ENCODE results near the gene TSC22D3.
"Not testable (repeated sequence)": the region's sequence is repeated elsewhere in the genome, so short reads cannot be mapped to it uniquely, and the experiment has no call there.

TSC22D3 gene

DNA sequence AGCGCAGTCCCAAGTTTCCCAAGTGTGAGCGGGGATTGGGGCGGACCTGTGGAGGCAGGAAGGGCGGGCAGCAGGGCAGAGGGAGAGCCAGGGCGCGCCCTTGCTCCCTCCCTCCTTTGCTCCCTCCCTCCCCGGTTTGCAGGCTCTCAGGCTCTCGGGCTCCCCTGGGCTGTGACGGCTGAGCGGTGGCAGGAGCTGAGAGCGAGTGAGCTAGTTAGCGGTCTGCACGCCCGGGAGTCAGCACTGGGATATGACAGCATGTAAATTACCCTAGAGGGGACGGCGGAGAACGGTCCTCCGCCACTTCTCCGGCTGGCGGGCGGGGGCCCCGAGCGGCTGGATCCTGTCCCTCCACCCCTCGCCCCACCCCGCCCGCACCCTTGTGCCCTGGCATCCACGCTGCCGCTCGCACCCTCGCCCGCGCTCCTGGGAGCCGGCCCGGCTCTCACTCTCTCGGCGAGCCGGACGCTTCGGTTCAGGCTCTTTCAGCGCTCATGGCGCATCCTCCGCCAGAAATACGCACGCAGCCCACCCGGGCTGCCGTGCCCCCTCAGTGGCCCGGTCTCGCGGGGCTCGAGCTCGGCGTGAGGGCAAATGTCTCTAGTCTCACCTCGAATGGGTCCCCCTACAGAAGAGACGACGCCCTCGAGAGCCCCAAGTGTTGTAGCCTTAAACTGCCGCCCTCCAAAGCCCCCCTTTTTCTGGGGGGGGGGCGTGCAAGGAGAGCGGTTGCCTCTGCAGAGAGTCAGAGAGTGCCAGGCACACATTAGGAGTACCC lies at the start of gene TSC22D3:
Gene TSC22D3, minus strand, starts transcription at position 54 of the 778 bp plus-strand sequence. CDS start 368 bp downstream, outside the sequence.
- H3K27ac ChIP-seq: no peak within 1 kb of the TSS
- DNase-seq (ENCODE audit: low read depth, low spot score): no peak

DNA sequence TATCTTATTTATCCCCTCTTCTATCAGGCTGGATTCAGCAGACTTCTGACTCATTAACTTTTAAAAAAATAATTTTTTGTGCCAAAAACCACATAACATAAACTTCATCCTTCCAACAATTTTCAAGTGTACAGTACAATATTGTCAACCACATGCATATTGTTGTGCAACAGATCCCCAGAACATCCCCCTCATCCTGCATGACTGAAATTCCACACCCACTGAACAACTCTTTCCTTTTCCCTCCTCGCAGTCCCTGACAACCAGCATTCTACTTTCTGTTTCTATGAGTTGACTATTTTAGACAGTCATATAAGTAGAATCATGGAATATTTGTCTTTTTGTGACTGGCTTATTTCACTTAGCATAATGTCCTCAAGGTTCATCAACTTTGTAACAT lies 47.9 kb upstream of the TSC22D3 start:
- H3K27ac ChIP-seq: no peak overlapping the region
- DNase-seq (ENCODE audit: low read depth, low spot score): no peak

DNA sequence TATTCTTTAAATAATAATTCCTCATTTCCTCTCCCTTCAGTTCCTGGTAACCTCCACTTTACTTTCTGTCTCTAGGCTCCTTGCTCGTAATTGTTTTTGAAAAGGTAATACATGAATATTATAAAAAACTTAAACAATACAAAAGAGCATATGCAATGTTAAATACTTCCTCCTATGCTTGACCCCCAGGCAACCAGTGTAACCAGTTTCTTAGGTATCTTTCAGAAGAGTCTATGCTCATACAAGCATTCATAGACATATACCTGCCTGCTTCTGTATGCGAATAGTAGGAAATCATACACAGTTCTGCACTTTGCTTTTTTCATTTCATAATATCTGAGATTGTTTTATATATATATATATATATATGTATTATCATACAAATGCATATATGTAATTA lies 47.5 kb upstream of the TSC22D3 start:
- H3K27ac ChIP-seq: no peak overlapping the region
- DNase-seq (ENCODE audit: low read depth, low spot score): no peak

DNA sequence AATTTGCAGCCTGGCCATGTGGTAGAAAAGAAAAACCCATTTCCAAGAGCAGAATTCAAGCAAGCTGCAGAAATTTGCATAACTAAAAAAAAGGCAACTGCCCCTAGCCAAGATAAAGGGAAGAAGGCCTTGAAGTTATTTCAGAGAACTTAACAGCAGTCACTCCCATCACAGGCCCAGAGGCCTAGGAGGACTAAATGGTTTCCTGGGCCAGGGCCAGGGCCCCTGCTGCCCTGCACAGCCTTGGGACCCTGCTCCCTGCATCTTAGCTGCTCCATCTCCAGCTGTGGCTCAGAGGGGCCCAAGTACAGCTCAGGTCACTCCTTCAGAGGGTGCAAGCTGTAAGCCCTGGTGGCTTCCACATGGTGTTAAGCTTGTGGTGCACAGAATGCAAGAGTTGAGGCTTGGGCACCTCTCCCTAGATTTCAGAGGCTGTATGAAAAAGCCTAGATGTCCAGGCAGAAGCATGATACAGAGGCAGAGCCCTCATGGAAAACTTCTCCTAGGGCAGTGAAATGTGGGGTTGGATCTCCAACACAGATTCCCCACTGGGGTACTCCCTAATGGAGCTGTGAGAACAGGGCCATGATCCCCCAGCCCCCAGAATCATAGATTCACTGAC lies 43.4 kb upstream of the TSC22D3 start:
- no peak for DNase-seq (ENCODE audit: low read depth, low spot score)

DNA sequence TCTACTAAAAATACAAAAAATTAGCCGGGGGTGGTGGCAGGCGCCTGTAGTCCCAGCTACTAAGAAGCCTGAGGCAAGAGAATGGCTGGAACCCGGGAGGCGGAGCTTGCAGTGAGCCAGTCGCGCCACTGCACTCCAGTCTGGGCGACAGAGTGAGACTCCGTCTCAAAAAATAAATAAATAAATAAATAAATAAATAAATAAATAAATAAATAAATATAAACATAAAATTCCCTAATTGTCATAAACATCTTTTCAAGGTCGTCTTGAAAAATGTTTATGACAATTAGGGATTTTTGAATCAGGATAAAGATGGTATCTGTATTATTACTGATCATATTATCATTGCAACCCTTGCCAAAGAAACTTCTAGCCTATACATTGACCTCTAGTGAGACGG lies 34.5 kb upstream of the TSC22D3 start:
- not testable (repeated sequence) for H3K27ac ChIP-seq; DNase-seq (ENCODE audit: low read depth, low spot score)

More for the DNA sequence above, 43.4 kb upstream of the TSC22D3 start:
- H3K27ac ChIP-seq: no peak overlapping the region

DNA sequence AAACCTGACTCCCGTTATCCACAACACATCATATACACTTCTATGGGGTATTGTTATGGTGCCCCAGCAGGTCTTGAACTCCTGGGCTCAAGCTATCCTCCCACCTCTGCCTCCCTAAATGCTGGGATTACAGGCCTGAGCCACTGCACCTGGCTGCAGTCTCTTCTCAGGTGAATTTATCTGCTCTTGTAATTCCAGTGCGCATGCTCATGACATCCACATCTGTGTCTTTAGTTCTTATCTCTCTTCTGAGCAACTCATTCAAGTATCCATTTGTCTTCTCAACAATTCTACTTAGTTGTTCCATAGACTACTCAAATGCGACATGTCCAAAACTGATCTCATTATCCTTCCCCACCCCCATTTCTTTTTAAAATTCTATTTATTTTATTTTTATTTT lies 29.6 kb upstream of the TSC22D3 start:
- H3K27ac ChIP-seq: no peak overlapping the region
- DNase-seq (ENCODE audit: low read depth, low spot score): no peak

DNA sequence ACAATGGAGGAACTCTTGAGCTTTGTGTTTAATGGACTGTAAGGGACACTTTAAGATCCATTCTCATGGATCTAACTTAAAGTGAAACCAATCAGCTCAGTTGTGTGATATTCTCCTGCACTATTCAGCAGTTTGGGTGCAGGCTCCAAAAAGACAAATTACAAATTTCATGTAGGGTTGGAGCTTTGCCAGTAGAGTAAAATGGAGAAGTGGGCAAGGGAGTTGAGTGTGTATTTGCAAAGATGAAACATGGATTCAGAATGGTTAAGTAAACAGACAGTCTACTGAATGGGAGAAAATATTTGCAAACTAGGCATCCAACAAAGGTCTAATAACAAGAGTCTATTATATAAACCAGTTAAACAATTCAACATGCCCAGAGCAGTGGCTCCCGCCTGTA lies 28.8 kb upstream of the TSC22D3 start:
- no peak overlapping the region for H3K27ac ChIP-seq
- DNase-seq (ENCODE audit: low read depth, low spot score): no peak

DNA sequence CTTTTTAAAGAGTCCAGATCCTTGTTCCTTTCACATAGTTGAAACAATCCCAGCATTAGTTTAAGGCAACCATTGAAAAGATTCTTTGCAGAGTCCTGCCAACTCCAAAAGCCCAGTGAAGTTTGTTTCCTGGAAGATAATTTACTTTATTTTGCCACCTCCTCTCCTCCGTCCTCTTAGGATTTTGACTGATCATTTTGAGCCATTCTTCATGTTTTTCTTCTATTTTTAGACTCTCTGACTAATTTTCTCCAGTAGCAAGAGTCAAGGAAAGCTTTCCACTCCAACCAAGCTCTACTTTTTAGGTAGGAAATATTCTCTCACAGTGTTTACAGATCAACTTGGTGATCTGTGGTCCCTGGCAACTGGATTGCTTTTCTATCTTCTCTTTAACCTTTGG lies 12.2 kb upstream of the TSC22D3 start:
- DNase-seq (ENCODE audit: low read depth, low spot score): no peak
- no peak overlapping the region for H3K27ac ChIP-seq

DNA sequence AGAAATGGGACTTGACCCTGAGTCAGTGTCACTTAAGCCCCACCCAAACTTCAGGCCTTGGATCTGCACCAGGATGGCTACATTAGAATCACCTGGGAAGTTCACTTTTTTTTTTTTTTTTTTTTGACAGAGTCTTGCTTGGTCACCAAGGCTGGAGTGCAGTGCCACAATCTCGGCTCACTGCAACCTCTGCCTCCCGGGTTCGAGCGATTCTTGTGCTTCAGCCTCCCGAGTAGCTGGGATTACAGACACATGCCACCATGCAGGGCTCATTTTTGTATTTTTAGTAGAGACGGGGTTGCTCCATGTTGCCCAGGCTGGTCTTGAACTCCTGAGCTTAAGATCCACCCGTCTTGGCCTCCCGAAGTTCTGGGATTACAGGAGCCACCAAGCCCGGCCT lies 4.9 kb upstream of the TSC22D3 start:
- no peak overlapping the region for H3K27ac ChIP-seq
- no peak for DNase-seq (ENCODE audit: low read depth, low spot score)

DNA sequence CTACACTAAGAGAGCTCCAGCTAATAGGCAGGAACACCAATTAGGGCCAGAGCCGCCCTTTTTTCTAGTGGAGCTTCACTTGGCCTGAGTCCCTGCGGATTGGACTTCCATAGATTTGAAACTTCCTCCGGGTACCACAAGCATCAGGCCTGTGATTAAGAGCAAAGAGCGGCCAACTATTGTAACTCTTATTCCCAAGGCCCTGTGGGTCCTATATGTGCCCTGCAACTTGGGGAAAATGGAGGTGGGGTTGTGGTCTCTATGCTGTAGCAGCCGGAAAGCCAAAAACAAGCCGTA lies 1.9 kb upstream of the TSC22D3 start, which contains the start of gene NCBP2L:
Gene NCBP2L, plus strand, starts transcription at position 198 of the 297 bp plus-strand sequence. CDS start 16,488 bp downstream, outside the sequence.
- no peak for DNase-seq (ENCODE audit: low read depth, low spot score)
- no peak within 1 kb of the TSS for H3K27ac ChIP-seq

DNA sequence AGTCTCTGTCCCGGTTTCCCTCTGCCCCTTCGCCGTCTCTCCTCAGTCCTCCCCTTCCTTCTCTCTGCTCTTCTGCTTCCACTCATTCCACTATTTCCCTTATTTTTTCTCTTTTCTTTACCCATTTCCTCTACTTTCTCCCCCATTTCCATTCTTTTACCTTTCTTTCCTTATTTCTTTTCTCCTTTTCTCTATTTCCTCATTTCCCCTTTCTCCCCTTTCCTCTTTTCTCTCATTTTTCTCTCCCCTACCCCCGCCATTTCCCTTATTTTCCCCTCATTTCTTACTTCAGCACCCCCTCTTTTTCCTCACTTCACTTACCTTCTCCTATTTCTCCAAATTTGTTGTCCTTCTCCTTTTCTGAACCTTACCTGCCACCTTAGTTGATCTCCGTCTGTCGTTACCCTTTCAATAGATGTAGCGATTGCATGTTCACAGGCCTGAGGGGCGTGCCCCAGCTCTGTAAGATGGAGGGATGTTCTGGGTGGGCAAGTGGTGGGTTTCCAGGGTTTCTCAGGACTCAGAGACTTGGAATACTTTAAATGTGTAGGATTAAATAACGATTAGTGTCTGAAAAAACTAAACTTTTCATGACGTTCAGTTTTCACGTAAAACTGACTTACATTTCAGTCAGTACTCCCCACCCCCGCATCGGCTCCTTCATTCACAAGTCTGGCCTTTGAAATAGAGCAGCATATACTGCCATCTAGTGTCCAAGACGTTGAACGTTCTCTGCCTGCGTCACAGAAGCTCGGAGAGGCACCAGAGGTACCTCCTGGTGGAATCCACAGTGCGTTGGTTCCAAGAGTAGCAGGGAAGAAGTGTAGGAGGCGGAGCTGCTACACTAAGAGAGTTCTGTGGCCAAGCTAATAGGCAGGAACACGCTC lies 1.3 kb upstream of the TSC22D3 start:
- peak; percentile 26 for DNase-seq (ENCODE audit: low read depth, low spot score)
- no peak overlapping the region for H3K27ac ChIP-seq

DNA sequence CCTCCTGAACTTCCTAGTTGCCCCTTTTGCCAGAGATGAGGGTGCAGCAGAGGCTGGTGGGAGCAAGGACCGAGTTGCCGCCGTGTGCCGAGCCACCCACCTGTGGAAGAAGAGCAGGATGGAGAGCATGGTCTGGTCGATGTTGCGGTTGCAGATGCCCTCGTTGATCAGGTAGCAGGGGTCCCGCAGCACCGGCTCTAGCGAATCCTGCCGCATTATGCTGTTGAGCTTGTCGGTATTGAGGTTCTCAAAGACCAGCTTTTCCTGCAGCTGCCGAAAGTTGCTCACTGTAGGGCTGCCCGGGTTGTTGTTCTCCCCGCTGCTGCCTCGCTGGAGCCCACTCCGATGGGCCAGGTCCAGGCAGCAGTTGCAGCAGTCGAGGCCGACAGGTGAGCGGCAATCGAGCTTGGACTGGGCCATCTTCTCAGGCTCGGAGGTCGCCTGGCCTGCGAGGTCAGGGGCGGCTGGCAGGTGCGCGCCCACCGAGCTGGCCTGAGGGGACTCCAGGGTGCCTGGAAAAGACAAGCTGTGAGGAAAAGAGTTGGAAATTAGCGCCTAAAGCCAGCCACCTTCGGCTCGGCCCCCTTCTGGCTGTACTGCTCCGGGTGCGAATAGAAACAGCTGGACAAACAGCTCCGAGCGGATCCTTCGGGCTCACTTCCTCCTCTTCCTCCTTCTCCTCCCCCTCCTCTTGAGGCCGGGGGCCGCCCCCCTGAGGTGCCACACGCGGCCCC lies 420 bp downstream of the TSC22D3 start:
- H3K27ac ChIP-seq: no peak overlapping the region
- no peak for DNase-seq (ENCODE audit: low read depth, low spot score)

DNA sequence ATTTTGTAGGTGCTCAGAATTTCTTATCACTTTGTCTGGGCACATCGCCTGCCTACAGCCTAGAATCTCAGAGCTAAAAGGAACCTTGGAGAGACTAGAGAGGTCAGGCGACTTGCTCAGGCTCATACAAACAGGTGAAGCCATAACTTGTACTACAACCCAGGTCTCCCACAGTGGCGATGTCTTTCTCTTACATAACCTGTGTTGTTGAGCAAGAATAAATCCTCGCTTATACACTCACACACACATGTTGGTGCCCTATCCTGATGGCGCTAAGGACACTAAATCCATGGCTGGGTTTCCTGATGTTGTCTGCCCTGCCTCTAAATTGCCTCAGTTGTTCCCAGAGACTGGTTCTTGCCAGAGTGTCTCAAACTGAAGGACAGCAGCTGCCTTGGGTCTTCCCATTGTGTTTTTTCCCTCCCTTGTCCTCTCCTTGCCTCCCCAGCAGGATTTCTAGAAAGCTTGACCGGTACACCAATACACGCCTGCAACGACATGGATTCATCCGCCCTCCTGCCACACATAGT lies 1.6 kb downstream of the TSC22D3 start:
- DNase-seq (ENCODE audit: low read depth, low spot score): no peak
- H3K27ac ChIP-seq: no peak overlapping the region

DNA sequence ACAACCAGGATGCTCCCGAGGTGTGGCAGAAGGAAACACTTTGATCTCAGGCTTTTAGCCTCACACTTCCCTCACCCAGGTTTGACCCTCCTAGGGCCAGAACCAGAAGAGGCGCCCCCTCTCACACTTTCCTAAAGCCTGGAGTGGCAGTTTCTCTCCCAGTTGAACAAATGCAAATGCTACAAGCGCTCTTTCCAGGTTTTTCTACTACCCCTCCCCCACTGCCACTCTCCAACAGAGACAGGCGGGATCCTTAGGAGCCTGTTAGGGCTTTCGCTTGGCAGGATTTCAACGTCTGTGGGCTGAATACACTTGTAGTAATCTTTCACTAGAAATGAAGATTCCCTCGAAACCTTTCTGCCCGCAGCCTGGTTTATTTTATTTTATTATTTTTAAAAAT lies 2.4 kb downstream of the TSC22D3 start:
- H3K27ac ChIP-seq: no peak overlapping the region
- no peak for DNase-seq (ENCODE audit: low read depth, low spot score)

DNA sequence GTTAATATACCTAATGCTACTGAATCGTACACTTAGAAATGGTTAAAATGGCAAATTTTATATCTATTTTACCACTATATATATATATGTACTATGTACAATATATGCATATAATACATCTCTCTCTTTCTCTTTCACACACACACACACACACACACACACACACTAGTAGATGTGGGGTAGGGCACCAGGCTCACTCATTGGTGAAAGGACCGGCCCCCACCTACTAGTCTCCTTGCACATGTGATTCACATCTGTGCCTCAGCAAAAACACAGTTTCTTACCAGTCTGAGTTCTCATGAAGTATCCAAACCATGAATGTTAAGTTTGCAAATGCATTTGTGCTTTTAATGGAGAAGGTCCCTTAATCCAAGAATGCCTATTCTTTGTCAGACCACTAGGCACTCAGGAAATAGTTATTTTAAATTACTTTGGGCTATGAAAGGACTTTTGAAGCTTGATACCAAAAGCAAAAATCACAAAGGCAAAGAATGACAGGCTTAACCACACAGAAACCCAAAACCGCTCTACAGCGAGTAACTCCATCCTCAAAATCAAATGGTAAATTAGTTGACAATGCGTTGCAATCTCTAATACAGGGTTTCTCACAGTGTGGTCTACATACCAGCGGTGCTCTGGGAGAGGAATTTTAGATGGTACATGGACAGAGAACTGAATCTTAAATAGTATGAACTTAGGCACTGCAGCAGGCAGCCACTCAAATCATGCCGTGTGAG lies 5.8 kb downstream of the TSC22D3 start:
- H3K27ac ChIP-seq: no peak overlapping the region
- no peak for DNase-seq (ENCODE audit: low read depth, low spot score)

DNA sequence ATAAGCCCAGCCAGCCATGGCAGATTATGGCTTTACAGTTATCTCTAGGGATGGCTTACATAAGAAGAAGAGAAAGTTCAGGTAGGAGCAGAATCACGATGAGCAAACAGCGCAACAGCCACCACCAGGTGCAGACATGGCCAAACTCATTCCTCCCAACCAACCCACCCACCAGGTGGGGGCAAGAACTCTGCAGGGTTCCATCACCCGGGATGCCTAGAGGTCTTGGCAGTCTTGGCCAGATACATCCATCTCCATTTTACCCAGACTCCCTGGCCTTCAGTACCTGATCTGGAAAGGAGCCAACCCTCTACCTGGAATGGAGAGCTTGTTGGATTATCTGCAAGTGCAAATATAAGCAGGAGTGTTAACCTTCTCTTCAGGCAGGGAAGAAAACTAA lies 7.5 kb downstream of the TSC22D3 start:
- H3K27ac ChIP-seq: no peak overlapping the region
- no peak for DNase-seq (ENCODE audit: low read depth, low spot score)

DNA sequence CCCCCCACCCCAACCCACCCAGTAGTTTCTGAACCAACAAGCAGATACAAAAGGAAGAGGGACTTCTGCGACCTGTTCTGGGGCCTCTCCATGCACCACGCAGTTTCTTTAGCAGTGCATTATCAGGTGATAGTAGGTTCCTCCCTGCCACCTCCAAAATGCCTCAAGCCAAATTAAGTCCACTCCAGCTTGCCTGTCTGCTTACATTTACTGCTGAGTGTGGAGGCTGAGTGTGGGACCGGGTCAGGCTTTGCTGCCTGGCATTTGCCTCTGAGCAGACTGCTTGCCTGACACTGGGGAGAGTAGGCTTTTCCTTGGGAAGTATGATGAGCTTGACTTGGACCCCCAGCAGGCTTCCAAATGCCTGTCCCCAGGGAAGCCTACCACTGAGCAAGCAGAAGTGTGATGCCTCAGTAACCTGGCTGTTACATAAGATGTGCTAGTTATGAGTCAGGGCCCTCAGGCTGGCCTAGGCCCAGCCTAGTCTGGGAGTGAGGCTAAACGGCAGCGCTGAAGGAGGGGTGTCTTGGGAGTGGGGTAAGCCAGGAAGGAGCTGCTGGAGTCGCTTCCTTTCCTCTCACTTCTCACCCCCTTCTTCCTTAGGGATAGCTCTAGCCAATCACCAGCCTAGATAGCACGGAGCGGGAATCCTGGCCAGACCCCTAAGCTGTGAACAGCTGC lies 9.0 kb downstream of the TSC22D3 start:
- no peak for DNase-seq (ENCODE audit: low read depth, low spot score)
- no peak overlapping the region for H3K27ac ChIP-seq

DNA sequence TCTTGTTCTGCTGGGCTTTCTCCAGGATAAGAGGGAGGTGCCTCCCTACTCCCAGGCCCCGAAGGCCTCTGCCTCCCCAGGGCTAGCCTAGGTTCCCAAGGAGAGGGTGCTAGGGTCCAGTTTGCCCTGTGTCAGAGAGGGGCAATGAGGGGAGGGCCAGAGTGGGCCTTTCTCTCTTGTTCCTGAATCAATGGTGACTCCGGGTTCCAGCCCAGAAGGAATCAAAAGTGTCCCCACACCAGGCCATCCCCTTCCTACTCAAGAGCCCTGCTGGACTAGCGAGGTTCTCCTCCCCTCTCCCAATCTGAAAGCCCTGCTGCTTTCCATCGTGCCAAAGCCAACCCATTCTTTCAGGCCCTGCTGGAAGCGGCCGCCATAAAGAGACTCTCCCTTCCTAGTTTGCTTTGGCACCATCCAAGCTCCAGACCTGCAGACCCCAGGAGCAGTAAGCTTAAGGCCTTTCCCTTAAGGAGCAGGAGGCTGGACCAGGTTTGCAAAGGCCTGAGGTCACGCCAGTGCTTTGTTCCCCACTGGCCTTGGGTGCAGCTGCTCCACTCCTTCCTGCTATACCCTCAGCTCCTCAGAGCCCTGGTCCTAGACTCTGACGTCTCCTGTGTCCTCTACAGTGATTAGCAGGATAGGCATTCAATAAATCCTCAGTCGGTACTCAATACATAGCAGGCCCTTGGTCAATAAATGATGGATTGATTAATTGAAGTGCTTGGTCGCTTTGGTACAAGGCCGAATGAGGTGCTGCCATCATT lies 10.6 kb downstream of the TSC22D3 start:
- no peak overlapping the region for H3K27ac ChIP-seq
- DNase-seq (ENCODE audit: low read depth, low spot score): no peak

Measured in epithelial cell of prostate (primary cell).